Liver (tissue), 9 donors: ENCODE data around the gene ADCK1. TPM values are rescaled to one million over a fixed set of nuclear protein-coding genes. Genes with fewer than 3 reads are reported as not detected.
A peak's percentile ranks its signal among the peaks of the same experiment; 100 is the strongest.

ENCODE experiments used
- DNase-seq: peaks from one replicate; pipeline ENCODE4 v3.0.0-alpha.2; 2017; ENCODE audit warnings: low spot score
- H3K27ac ChIP-seq, 2 donors: one replicate each; pipeline ENCODE4 v1.7.0; 2013; ENCODE audit warnings: inconsistent platforms in 2 of 2, low read length in 2 of 2, control low read depth in 1 of 2, low read depth in 1 of 2, mild to moderate bottlenecking in 1 of 2
- H3K27me3 ChIP-seq, 4 donors: one replicate each; pipeline versions ENCODE4 v1.6.1 to v1.7.0; 2013; ENCODE audit warnings: low read length in 3 of 4, inconsistent platforms in 1 of 4, mild to moderate bottlenecking in 1 of 4, moderate library complexity in 1 of 4; ENCODE audit not compliant: control insufficient read depth in 4 of 4, insufficient read depth in 4 of 4
- H3K36me3 ChIP-seq, 4 donors: one replicate each; pipeline versions ENCODE4 v1.6.1 to v1.7.0; 2013; ENCODE audit warnings: low read length in 3 of 4, mild to moderate bottlenecking in 3 of 4, low read depth in 1 of 4, moderate library complexity in 1 of 4; ENCODE audit not compliant: control insufficient read depth in 4 of 4, insufficient read depth in 3 of 4
- H3K4me1 ChIP-seq, 4 donors: one replicate each; pipeline versions ENCODE4 v1.6.1 to v1.7.0; 2013; ENCODE audit warnings: low read length in 3 of 4, mild to moderate bottlenecking in 3 of 4, moderate library complexity in 1 of 4; ENCODE audit not compliant: control insufficient read depth in 4 of 4, insufficient read depth in 4 of 4
- H3K4me3 ChIP-seq, 3 donors: one replicate each; pipeline versions ENCODE4 v1.6.1 to v1.7.0; 2013; ENCODE audit warnings: low read length in 3 of 3, control low read depth in 1 of 3, low read depth in 1 of 3, mild to moderate bottlenecking in 1 of 3
- H3K9ac ChIP-seq, 2 donors: one replicate each; pipeline ENCODE4 v1.7.0; 2013; ENCODE audit warnings: low read length in 2 of 2, mild to moderate bottlenecking in 2 of 2, moderate library complexity in 2 of 2, control low read depth in 1 of 2, low read depth in 1 of 2
- H3K9me3 ChIP-seq, 4 donors: one replicate each; pipeline versions ENCODE4 v1.6.1 to v1.7.0; 2013; ENCODE audit warnings: low read length in 3 of 4; ENCODE audit not compliant: control insufficient read depth in 4 of 4
- EGR1 ChIP-seq, 2 donors: IDR thresholded peaks; 2 replicates each; pipeline ENCODE4 v1.6.1; 2016 to 2018; ENCODE audit warnings: antibody characterized with exemption in 2 of 2, low read depth in 2 of 2
- FOXA1 ChIP-seq: IDR thresholded peaks from 2 replicates; pipeline ENCODE4 v1.6.1; 2016; ENCODE audit warnings: antibody characterized with exemption
- FOXA2 ChIP-seq: IDR thresholded peaks from 2 replicates; pipeline ENCODE4 v1.6.1; 2016; ENCODE audit warnings: antibody characterized with exemption
- GABPA ChIP-seq, 2 donors: IDR thresholded peaks in 1 of 2; conservative IDR thresholded peaks in 1 of 2; 2 replicates each; pipeline ENCODE4 v1.6.1; 2016; ENCODE audit warnings: antibody characterized with exemption in 2 of 2, mild to moderate bottlenecking in 1 of 2, moderate library complexity in 1 of 2
- HNF4A ChIP-seq, 2 donors: conservative IDR thresholded peaks; 2 replicates each; pipeline ENCODE4 v1.6.1; 2016; ENCODE audit warnings: antibody characterized with exemption in 2 of 2, mild to moderate bottlenecking in 2 of 2
- HNF4G ChIP-seq: IDR thresholded peaks from 2 replicates; pipeline ENCODE4 v1.6.1; 2016; ENCODE audit warnings: antibody characterized with exemption
- JUND ChIP-seq, 2 donors: IDR thresholded peaks; 2 replicates each; pipeline ENCODE4 v1.6.1; 2016; ENCODE audit warnings: antibody characterized with exemption in 2 of 2
- NR2F2 ChIP-seq: IDR thresholded peaks from 2 replicates; pipeline ENCODE4 v1.6.1; 2016; ENCODE audit warnings: antibody characterized with exemption
- RAD21 ChIP-seq, 2 donors: IDR thresholded peaks; 2 replicates each; pipeline ENCODE4 v1.6.1; 2016; ENCODE audit warnings: antibody characterized with exemption in 2 of 2, mild to moderate bottlenecking in 2 of 2
- RXRA ChIP-seq, 2 donors: IDR thresholded peaks; 2 replicates each; pipeline ENCODE4 v1.6.1; 2017 to 2018; ENCODE audit warnings: antibody characterized with exemption in 2 of 2, mild to moderate bottlenecking in 1 of 2
- SP1 ChIP-seq: IDR thresholded peaks from 2 replicates; pipeline ENCODE4 v1.6.1; 2018; ENCODE audit warnings: antibody characterized with exemption, mild to moderate bottlenecking
- TAF1 ChIP-seq: conservative IDR thresholded peaks from 2 replicates; pipeline ENCODE4 v1.6.1; 2016; ENCODE audit warnings: antibody characterized with exemption, mild to moderate bottlenecking
- YY1 ChIP-seq: IDR thresholded peaks from 2 replicates; pipeline ENCODE4 v1.6.1; 2016; ENCODE audit warnings: antibody characterized with exemption, mild to moderate bottlenecking
- WGBS: extraction: QIAGEN DNeasy Blood & Tissue Kit; methylation state at CpG from one replicate; pipeline ENCODE4 v1.1.7; 2013; 5-methylcytosine and 5-hydroxymethylcytosine counted together
- polyA plus RNA-seq, 2 donors: library from polyadenylated mRNA; stranded (reverse) in 1 of 2; unstranded in 1 of 2; fragments of 200-250 nt in 1 of 2; fragments of >200 nt in 1 of 2; fragmentation: Nextera tagmentation in 1 of 2; extraction: Ambion mirVana in 1 of 2; gene quantifications; one replicate each; pipeline versions ENCODE4 v1.2.1 to v1.2.3, GENCODE V29; 2013 to 2015
- total RNA-seq, 2 donors: library from RNA; depleted of rRNA; stranded (reverse); fragments of >200 nt; gene quantifications; one replicate each; pipeline ENCODE4 v1.2.3, GENCODE V29; 2014
- TF ChIP-seq, protein P1 (sequence below): IDR thresholded peaks from 2 replicates; pipeline ENCODE4 v1.6.1; 2016; ENCODE audit warnings: antibody characterized with exemption, mild to moderate bottlenecking
- TF ChIP-seq, protein P2 (sequence below): IDR thresholded peaks from 2 replicates; pipeline ENCODE4 v1.6.1; 2016; ENCODE audit warnings: antibody characterized with exemption
- TF ChIP-seq, protein P3 (sequence below): IDR thresholded peaks from 2 replicates; pipeline ENCODE4 v1.6.1; 2016; ENCODE audit warnings: antibody characterized with exemption
- TF ChIP-seq, protein P4 (sequence below): IDR thresholded peaks from 2 replicates; pipeline ENCODE4 v1.6.1; 2016; ENCODE audit warnings: antibody characterized with exemption
- TF ChIP-seq, protein P5 (sequence below): fragments of 150-350 bp; IDR thresholded peaks from 2 replicates; pipeline ENCODE4 v1.5.1; 2017; ENCODE audit warnings: improper control_type of control experiment, low read depth, low read length; ENCODE audit not compliant: missing input control
- donor health status: healthy.
- donor health status: healthy.
- donor health status: healthy.
- donor health status: healthy.
- donor health status: healthy.

The ADCK1 gene
- total and polyA plus RNA-seq, 4 donors, result 4.0 to 4.9 (median 4.4) TPM

DNA sequence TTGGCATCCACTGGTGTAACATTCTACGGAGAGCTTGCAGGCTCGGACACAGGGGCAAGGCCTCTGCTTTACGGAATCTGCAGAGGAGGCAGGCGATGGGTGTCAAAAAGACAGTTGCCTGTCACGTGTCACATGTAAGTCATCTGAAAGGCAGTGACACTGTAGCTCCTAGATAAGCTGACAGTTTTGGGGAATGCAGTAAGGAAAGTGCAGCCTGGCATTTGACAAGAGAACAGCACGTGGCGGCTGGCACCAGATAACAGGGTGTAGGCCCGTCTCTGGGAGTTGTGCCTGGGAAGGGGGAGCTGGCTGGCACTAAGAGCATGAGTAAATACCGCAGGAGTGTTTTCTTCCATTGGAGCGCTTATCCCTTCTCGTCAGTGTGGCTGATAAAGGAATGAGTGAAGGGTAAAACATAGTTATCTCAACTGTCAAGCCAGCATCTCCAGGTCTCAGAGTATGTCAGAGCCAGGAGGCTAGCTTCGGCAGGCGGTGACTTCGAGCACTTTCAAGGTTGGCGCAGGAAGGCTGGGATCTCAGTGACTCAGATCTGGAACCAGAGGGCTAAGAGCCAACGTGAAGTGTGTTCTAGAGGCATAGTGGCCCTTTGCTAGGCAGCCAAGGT is 26.1 kb downstream of the ADCK1 start:
- no peak overlapping the region for H3K9ac ChIP-seq
- peak; percentile 72 for DNase-seq
- no peaks in the 10 kb centered on the region for H3K9me3 ChIP-seq
- no peak overlapping the region for H3K27ac ChIP-seq
- peaks cover 0 to 12% (median 8%) of the 10 kb centered on the region in 4 donors for H3K36me3 ChIP-seq
- no peaks in the 10 kb centered on the region for H3K27me3 ChIP-seq
- TF ChIP-seq EGR1 (IDR thresholded peaks at IDR 0.05; ENCODE audit: low read depth in 2 of 2) (no peak), GABPA (IDR thresholded peaks at IDR 0.05 in 1 of 2, conservative IDR thresholded peaks at IDR 0.05 in 1 of 2) (no peak)
- TF ChIP-seq, protein P1, sequence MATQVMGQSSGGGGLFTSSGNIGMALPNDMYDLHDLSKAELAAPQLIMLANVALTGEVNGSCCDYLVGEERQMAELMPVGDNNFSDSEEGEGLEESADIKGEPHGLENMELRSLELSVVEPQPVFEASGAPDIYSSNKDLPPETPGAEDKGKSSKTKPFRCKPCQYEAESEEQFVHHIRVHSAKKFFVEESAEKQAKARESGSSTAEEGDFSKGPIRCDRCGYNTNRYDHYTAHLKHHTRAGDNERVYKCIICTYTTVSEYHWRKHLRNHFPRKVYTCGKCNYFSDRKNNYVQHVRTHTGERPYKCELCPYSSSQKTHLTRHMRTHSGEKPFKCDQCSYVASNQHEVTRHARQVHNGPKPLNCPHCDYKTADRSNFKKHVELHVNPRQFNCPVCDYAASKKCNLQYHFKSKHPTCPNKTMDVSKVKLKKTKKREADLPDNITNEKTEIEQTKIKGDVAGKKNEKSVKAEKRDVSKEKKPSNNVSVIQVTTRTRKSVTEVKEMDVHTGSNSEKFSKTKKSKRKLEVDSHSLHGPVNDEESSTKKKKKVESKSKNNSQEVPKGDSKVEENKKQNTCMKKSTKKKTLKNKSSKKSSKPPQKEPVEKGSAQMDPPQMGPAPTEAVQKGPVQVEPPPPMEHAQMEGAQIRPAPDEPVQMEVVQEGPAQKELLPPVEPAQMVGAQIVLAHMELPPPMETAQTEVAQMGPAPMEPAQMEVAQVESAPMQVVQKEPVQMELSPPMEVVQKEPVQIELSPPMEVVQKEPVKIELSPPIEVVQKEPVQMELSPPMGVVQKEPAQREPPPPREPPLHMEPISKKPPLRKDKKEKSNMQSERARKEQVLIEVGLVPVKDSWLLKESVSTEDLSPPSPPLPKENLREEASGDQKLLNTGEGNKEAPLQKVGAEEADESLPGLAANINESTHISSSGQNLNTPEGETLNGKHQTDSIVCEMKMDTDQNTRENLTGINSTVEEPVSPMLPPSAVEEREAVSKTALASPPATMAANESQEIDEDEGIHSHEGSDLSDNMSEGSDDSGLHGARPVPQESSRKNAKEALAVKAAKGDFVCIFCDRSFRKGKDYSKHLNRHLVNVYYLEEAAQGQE, result no peak
- 92% methylated on average over 16 of the region's 16 CpGs for WGBS
- no peak overlapping the region for H3K4me3 ChIP-seq
- H3K4me1 ChIP-seq, result no peaks in the 10 kb centered on the region

DNA sequence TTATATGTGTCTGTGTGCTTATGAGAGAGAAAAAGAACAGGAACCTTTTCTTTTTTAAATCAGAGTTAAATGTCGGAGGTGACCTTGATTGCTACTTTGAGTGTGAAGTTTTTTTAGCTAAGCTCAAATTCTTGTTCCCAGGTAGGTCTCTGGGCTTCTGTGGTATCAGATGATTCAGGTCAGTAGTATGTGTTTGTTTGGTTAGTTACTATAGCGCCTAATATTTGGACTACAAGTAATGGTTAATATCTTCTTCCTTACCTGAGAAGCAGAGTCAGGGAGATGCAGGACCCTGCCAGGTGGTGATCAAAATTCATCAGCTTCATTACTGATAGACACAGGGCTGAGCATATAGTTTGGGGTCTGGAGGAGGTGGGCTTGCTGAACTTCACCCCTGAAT is 30.8 kb downstream of the ADCK1 start:
- no peak overlapping the region for H3K27ac ChIP-seq
- H3K9me3 ChIP-seq, result no peaks in the 10 kb centered on the region
- H3K9ac ChIP-seq, result no peak overlapping the region
- peaks cover 0 to 12% (median 5%) of the 10 kb centered on the region in 4 donors for H3K36me3 ChIP-seq
- H3K27me3 ChIP-seq, result no peaks in the 10 kb centered on the region
- DNase-seq, result no peak
- TF ChIP-seq, protein P1, result no peak
- TF ChIP-seq, protein P2, sequence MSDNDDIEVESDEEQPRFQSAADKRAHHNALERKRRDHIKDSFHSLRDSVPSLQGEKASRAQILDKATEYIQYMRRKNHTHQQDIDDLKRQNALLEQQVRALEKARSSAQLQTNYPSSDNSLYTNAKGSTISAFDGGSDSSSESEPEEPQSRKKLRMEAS, result no peak
- TF ChIP-seq JUND (IDR thresholded peaks at IDR 0.05) (no peak), FOXA2 (no peak), NR2F2 (no peak), EGR1 (IDR thresholded peaks at IDR 0.05; ENCODE audit: low read depth in 2 of 2) (no peak), FOXA1 (no peak), GABPA (IDR thresholded peaks at IDR 0.05 in 1 of 2, conservative IDR thresholded peaks at IDR 0.05 in 1 of 2) (no peak), RXRA (IDR thresholded peaks at IDR 0.05) (no peak), HNF4G (no peak), SP1 (no peak), YY1 (no peak), HNF4A (conservative IDR thresholded peaks at IDR 0.05) (no peak), RAD21 (IDR thresholded peaks at IDR 0.05) (no peak), TAF1 (no peak)
- TF ChIP-seq, protein P3, sequence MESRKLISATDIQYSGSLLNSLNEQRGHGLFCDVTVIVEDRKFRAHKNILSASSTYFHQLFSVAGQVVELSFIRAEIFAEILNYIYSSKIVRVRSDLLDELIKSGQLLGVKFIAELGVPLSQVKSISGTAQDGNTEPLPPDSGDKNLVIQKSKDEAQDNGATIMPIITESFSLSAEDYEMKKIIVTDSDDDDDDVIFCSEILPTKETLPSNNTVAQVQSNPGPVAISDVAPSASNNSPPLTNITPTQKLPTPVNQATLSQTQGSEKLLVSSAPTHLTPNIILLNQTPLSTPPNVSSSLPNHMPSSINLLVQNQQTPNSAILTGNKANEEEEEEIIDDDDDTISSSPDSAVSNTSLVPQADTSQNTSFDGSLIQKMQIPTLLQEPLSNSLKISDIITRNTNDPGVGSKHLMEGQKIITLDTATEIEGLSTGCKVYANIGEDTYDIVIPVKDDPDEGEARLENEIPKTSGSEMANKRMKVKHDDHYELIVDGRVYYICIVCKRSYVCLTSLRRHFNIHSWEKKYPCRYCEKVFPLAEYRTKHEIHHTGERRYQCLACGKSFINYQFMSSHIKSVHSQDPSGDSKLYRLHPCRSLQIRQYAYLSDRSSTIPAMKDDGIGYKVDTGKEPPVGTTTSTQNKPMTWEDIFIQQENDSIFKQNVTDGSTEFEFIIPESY, result no peak
- TF ChIP-seq, protein P4, sequence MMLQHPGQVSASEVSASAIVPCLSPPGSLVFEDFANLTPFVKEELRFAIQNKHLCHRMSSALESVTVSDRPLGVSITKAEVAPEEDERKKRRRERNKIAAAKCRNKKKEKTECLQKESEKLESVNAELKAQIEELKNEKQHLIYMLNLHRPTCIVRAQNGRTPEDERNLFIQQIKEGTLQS, result no peak
- TF ChIP-seq, protein P5, sequence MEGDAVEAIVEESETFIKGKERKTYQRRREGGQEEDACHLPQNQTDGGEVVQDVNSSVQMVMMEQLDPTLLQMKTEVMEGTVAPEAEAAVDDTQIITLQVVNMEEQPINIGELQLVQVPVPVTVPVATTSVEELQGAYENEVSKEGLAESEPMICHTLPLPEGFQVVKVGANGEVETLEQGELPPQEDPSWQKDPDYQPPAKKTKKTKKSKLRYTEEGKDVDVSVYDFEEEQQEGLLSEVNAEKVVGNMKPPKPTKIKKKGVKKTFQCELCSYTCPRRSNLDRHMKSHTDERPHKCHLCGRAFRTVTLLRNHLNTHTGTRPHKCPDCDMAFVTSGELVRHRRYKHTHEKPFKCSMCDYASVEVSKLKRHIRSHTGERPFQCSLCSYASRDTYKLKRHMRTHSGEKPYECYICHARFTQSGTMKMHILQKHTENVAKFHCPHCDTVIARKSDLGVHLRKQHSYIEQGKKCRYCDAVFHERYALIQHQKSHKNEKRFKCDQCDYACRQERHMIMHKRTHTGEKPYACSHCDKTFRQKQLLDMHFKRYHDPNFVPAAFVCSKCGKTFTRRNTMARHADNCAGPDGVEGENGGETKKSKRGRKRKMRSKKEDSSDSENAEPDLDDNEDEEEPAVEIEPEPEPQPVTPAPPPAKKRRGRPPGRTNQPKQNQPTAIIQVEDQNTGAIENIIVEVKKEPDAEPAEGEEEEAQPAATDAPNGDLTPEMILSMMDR, result no peak
- H3K4me1 ChIP-seq, result no peaks in the 10 kb centered on the region
- H3K4me3 ChIP-seq, result no peak overlapping the region
- WGBS, result 98% methylated on average over 2 of the region's 2 CpGs
